IPS-20b (cell line): ENCODE results near the gene IFNAR1.
"Not testable (repeated sequence)": the region's sequence is repeated elsewhere in the genome, so short reads cannot be mapped to it uniquely, and the experiment has no call there.

Source experiments
- H3K27ac ChIP-seq: one replicate; pipeline ENCODE4 v1.5.1; 2013; ENCODE audit warnings: low read length
- H3K27me3 ChIP-seq: 2 replicates; pipeline ENCODE4 v1.6.1; 2013; ENCODE audit warnings: mild to moderate bottlenecking, low read length, inconsistent platforms; ENCODE audit not compliant: insufficient read depth
- H3K36me3 ChIP-seq: 2 replicates; pipeline ENCODE4 v1.6.1; 2013; ENCODE audit warnings: low read depth, mild to moderate bottlenecking, inconsistent platforms, low read length, moderate library complexity; ENCODE audit not compliant: insufficient read depth
- H3K4me1 ChIP-seq: 2 replicates; pipeline ENCODE4 v1.6.1; 2013; ENCODE audit warnings: mild to moderate bottlenecking, control low read depth, inconsistent platforms, low read length, moderate library complexity; ENCODE audit not compliant: insufficient read depth
- H3K4me3 ChIP-seq: 2 replicates; pipeline ENCODE4 v1.5.1; 2013; ENCODE audit warnings: mild to moderate bottlenecking, low read length, inconsistent platforms
- H3K9ac ChIP-seq: 2 replicates; pipeline ENCODE4 v1.6.1; 2013; ENCODE audit warnings: low read depth, mild to moderate bottlenecking, inconsistent platforms, low read length, moderate library complexity
- H3K9me3 ChIP-seq: 2 replicates; pipeline ENCODE4 v1.6.1; 2013; ENCODE audit warnings: mild to moderate bottlenecking, low read depth, low read length, inconsistent platforms; ENCODE audit not compliant: insufficient read depth

IFNAR1 gene

DNA sequence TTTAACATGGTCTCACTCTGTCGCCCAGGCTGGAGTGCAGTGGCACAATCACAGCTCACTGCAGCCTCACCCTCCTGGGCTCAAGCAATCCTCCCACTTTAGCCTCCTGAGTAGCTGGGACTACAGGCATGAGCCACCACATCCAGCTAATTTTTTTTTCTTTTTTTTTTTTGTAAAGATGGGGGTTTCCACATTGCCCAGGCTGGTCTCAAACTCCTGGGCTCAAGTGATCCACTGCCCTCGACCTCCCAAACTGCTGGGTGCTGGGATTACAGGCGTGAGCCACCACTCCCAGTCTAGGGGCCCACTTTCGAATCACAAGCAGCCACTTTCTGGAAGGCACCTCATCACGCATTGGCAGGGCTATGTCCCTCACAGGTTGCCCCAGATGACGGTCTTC is 56.6 kb downstream of the IFNAR1 start:
- not testable (repeated sequence) for H3K36me3 ChIP-seq, H3K4me3 ChIP-seq, H3K9me3 ChIP-seq, H3K27ac ChIP-seq, H3K4me1 ChIP-seq, H3K9ac ChIP-seq, H3K27me3 ChIP-seq

DNA sequence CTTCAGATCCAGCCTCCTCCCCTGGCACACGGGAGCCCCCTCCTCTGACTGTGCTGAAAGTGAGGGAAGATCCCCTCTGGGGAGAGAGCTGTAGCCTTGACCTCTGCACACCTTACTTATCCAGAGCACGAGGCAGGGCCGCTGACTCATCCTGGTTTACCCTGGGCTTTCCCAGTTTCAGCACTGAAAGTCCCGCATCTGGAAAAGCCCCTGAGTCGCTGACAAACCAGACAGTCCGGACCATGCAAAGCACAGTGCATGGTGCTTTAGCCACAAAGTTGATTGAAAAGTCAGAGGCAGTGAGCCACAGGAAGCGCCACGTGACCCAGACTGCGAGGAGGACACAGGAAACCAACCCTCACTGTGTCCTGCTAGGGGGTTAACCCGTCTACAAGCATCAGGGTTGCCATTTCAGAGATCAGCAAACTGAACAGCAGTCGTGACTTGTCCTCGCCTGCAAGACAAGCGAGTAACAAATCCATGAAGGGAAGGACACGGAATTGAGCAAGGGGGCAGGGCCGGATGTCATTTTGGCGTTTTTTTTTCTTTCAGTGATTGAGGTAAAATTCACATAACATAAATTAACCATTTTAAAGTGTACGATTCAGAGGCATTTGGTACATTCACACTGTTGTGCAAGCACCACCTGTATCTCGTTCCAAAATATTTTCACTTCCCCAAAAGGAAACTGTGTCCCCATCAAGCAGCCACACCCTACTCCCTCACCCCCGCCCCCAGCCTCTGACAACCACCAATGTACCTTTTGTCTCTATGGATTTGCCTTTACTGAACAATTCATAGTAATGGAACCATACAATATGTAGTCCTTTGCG is 58.5 kb downstream of the IFNAR1 start:
- no peaks in the 10 kb centered on the region for H3K27me3 ChIP-seq
- H3K36me3 ChIP-seq = no peaks in the 10 kb centered on the region
- no peaks in the 10 kb centered on the region for H3K4me1 ChIP-seq
- H3K4me3 ChIP-seq = no peak overlapping the region
- H3K27ac ChIP-seq = no peak overlapping the region
- no peak overlapping the region for H3K9ac ChIP-seq
- no peaks in the 10 kb centered on the region for H3K9me3 ChIP-seq

DNA sequence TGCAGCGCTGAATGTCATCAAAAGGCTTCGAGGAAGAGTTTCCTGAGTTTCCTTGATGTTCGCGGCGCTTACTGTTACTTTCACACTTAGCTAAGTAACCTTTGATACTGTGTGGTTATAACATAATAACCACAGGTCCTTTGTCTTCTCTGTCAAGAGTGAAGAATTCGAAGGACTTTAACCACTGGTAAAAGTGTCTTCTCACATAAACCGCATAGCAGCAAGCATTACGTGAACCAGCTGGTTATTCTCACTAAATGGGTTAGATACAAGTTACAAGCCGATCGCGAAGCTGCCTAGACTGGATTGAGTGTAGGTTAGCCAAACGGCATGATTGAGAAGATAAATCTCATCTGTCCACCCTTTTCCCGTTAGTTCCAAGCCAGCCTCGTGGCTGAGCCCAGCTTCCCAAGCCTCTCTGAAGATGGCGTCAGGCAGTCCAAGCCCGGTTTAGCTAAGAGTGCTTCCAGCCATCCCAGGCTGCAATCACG is 60.1 kb downstream of the IFNAR1 start:
- H3K36me3 ChIP-seq = no peaks in the 10 kb centered on the region
- no peak overlapping the region for H3K4me3 ChIP-seq
- no peaks in the 10 kb centered on the region for H3K27me3 ChIP-seq
- no peaks in the 10 kb centered on the region for H3K9me3 ChIP-seq
- no peak overlapping the region for H3K9ac ChIP-seq
- H3K27ac ChIP-seq = no peak overlapping the region
- no peaks in the 10 kb centered on the region for H3K4me1 ChIP-seq

DNA sequence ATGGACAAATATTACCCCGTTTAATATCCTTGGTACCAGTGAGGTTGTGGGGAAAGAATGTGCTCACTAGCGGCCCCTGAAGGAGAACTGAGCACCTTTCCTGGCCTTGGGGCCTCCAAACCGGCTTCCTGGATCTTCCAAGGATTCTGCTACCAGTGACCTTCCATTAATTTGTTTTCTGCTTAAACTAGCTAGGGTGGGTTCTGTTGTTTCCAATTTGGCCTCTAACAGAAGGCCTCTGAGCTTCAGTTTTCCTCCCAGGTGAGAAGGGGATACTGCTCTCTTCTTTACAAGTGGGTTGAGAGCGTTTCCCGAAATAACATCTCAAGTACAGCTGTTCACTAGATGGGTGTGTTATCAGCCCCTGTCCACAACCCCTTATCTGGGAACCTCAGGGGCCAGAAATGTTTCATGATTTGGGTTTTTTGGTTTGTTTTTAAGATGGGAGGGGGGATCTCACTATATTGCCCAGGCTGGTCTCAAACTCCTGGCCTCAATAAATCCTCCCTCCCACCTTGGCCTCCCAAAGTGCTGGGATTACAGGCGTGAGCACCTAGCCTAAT is 61.5 kb downstream of the IFNAR1 start:
- H3K27me3 ChIP-seq = no peaks in the 10 kb centered on the region
- H3K36me3 ChIP-seq = no peaks in the 10 kb centered on the region
- H3K4me3 ChIP-seq = no peak overlapping the region
- no peak overlapping the region for H3K9ac ChIP-seq
- H3K27ac ChIP-seq = no peak overlapping the region
- H3K9me3 ChIP-seq = no peaks in the 10 kb centered on the region
- H3K4me1 ChIP-seq = no peaks in the 10 kb centered on the region

DNA sequence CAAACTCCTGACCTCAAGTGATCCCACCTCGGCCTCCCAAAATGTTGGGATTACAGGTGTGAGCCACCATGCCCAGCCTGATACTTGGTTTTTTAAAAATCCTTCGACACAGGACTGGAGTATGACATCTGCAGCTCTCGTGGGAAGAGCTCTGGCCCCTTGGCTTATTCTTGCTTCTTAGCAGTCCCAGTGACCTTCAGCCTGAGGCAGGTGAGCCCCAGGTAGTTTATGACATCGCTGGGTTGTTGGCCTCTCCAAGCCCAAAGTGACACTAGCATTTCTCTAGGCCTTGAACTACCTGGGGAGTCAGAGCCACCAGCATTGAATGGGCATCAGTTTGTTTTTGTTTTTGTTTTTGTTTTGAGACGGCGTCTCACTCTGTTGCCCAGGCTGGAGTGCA is 62.5 kb downstream of the IFNAR1 start:
- Histone ChIP-seq H3K36me3 (no peaks in the 10 kb centered on the region), H3K4me1 (no peaks in the 10 kb centered on the region), H3K4me3 (no peak overlapping the region), H3K9ac (no peak overlapping the region), H3K27me3 (no peaks in the 10 kb centered on the region), H3K27ac (no peak overlapping the region), H3K9me3 (no peaks in the 10 kb centered on the region)

DNA sequence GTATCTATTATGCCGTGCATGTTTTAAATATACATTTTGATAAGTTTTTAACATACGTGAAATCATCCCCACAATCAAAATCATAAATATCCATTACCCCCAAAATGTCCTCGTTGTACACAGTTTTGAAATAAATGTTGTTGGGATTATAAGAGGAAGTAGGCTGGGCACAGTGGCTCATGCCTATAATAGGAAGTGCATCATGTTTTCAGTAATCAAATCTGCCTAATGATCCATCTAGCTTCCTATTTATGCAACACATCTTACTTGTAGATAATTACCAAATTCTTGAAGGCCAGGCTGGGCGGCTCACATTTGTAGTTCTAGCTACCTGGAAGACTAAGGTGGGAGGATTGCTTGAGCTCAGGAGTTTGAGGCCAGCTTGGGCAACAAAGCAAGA is 63.4 kb downstream of the IFNAR1 start:
- no peaks in the 10 kb centered on the region for H3K4me1 ChIP-seq
- H3K9ac ChIP-seq = no peak overlapping the region
- H3K27me3 ChIP-seq = no peaks in the 10 kb centered on the region
- no peak overlapping the region for H3K27ac ChIP-seq
- no peaks in the 10 kb centered on the region for H3K9me3 ChIP-seq
- H3K4me3 ChIP-seq = no peak overlapping the region
- H3K36me3 ChIP-seq = no peaks in the 10 kb centered on the region

DNA sequence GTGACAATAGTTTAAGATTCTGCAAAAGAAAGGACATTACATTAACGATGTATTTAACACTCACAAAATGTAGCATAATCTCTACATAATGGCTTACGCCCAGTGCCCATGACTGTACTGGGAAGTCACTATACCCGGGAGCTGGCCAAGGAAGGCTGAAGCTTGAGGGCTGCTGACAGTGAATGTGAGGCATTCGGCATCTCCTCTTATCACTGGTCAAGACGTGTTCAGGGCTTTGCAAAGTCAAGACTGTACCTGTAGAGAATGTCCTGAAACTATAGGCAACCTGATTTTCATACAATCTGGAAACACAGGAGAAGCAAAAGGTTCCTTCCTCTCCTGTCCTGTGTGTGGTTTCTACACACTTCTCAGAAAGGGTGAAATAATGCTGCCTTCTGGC is 65.7 kb downstream of the IFNAR1 start:
- H3K9ac ChIP-seq = no peak overlapping the region
- no peak overlapping the region for H3K27ac ChIP-seq
- no peak overlapping the region for H3K4me3 ChIP-seq
- no peaks in the 10 kb centered on the region for H3K9me3 ChIP-seq
- H3K4me1 ChIP-seq = no peaks in the 10 kb centered on the region
- no peaks in the 10 kb centered on the region for H3K27me3 ChIP-seq
- no peaks in the 10 kb centered on the region for H3K36me3 ChIP-seq

DNA sequence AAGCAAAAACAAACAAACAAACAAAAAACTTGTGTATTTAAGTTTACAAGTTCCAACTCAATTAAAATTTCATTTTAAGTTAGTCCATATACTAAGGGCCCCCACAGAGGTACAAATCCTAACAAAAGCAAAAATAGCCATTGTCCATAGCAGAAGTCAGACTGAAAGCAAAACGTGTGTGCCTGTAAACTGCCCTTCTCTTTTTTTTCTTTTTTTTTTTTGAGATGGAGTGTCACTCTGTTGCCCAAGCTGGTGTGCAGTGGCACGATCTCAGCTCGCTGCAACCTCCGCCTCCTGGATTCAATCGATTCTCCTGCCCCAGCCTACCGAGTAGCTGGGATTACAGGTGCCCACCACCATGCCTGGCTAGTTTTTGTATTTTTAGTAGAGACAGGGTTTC is 66.9 kb downstream of the IFNAR1 start:
- Histone ChIP-seq H3K9ac (no peak overlapping the region), H3K36me3 (no peaks in the 10 kb centered on the region), H3K27ac (no peak overlapping the region), H3K9me3 (no peaks in the 10 kb centered on the region), H3K27me3 (no peaks in the 10 kb centered on the region), H3K4me1 (no peaks in the 10 kb centered on the region), H3K4me3 (no peak overlapping the region)

DNA sequence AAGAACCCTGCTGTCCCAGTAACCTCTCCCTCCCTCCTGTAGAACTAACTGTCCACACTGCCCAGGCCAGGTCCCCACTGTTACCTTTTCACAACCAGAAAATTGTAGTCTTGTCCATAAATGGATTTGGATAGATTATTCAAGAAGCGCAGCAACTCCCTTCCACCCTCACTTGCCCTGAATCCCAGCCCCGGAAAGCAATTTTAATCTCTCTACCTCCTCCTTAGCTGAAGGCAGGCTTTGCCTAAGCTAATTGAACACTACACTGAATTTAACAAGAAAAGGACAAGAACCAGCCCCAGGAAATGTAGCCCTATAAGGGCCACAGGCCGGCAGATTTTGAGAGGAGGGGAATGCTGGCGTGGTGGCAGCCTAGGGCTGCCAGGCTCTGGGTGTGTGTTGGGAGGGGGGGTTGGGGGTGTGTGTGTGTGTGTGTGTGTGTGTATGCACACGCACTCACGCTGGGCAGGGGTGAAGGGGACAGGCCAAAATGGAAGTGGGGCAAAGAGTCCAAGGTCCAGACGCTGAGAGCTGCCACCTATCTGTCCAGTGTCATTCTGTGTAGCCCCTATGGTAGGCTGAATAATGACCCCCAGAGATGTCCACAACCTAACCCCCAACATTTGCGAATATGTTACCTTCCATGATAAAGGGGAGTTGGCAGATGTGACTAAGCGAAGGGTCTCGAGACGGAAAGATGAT is 67.7 kb downstream of the IFNAR1 start:
- H3K36me3 ChIP-seq = no peaks in the 10 kb centered on the region
- H3K9ac ChIP-seq = no peak overlapping the region
- no peak overlapping the region for H3K4me3 ChIP-seq
- H3K27ac ChIP-seq = no peak overlapping the region
- no peaks in the 10 kb centered on the region for H3K4me1 ChIP-seq
- H3K27me3 ChIP-seq = no peaks in the 10 kb centered on the region
- H3K9me3 ChIP-seq = no peaks in the 10 kb centered on the region

DNA sequence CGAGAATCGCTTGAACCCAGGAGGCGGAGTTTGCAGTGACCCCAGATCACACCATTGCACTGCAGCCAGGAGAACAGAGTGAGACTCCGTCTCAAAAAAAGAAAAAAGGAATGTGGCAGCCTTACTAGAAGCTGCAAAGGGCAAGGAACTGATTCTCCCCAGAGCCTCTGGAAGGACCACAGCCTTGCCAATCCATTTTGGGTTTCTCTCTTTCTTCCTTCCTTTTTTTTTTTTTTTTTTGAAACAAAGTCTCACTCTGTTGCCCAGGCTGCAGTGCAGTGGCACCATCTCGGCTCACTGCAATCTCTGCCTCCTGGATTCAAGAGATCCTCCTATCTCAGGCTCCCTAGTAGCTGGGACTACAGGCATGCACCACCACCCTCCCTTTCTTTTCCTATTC is 68.6 kb downstream of the IFNAR1 start:
- Histone ChIP-seq H3K36me3 (no peaks in the 10 kb centered on the region), H3K4me3 (no peak overlapping the region), H3K27ac (no peak overlapping the region), H3K9ac (no peak overlapping the region), H3K27me3 (no peaks in the 10 kb centered on the region), H3K4me1 (no peaks in the 10 kb centered on the region), H3K9me3 (no peaks in the 10 kb centered on the region)

DNA sequence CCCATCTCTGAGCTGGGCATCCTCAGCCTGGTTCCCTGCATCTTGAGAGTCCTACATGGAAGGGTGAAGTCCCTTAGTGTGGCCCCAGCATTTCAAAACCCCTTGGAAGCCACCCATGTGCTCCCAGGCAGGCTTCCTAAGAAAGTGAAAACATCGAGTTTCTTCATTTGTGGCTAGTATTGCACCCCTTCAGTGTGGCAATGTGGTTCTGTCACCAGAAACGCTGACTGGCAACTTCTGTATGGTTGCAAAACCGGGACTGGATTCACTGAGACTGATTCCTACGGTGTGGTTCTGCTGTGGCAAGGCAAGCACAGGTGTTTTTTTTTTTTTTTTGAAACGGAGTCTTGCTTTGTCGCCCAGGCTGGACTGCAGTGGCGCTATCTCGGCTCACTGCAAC is 69.5 kb downstream of the IFNAR1 start:
- H3K9me3 ChIP-seq = no peaks in the 10 kb centered on the region
- H3K27me3 ChIP-seq = no peaks in the 10 kb centered on the region
- no peaks in the 10 kb centered on the region for H3K36me3 ChIP-seq
- H3K27ac ChIP-seq = no peak overlapping the region
- H3K4me3 ChIP-seq = no peak overlapping the region
- H3K9ac ChIP-seq = no peak overlapping the region
- no peaks in the 10 kb centered on the region for H3K4me1 ChIP-seq

DNA sequence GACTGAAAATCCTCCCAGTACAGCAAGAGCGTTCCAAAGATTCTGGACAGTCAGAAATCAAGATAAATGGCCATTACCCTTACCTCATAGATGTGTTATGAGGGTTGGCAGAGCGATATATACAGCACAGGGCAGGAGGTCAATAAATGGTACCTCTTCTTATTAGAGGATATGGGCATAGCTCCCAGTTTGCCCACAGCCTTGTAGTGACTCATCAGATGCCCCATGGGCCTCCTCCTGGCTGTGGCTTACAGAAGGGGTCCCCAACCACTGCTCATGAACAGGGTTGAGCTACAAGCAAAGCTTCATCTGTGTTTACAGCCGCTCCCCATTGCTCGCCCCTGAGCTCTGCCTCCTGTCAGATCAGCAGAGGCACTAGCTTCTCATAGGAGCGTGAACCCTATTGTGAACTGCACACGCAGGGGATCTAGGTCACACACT is 71.1 kb downstream of the IFNAR1 start:
- H3K9ac ChIP-seq = no peak overlapping the region
- no peaks in the 10 kb centered on the region for H3K27me3 ChIP-seq
- no peak overlapping the region for H3K27ac ChIP-seq
- no peaks in the 10 kb centered on the region for H3K36me3 ChIP-seq
- no peak overlapping the region for H3K4me3 ChIP-seq
- no peaks in the 10 kb centered on the region for H3K9me3 ChIP-seq
- no peaks in the 10 kb centered on the region for H3K4me1 ChIP-seq
